Activated CD8-positive, alpha-beta memory T cell treated with anti-CD3 and anti-CD28 coated beads for 4 hours (primary cell): ENCODE measurements around the gene BCL10.

Experiments used
- DNase-seq, 2 donors: peaks; one replicate each; pipeline ENCODE4 v3.0.0-alpha.2; 2020; ENCODE audit warnings: low read depth in 2 of 2

Gene BCL10

DNA sequence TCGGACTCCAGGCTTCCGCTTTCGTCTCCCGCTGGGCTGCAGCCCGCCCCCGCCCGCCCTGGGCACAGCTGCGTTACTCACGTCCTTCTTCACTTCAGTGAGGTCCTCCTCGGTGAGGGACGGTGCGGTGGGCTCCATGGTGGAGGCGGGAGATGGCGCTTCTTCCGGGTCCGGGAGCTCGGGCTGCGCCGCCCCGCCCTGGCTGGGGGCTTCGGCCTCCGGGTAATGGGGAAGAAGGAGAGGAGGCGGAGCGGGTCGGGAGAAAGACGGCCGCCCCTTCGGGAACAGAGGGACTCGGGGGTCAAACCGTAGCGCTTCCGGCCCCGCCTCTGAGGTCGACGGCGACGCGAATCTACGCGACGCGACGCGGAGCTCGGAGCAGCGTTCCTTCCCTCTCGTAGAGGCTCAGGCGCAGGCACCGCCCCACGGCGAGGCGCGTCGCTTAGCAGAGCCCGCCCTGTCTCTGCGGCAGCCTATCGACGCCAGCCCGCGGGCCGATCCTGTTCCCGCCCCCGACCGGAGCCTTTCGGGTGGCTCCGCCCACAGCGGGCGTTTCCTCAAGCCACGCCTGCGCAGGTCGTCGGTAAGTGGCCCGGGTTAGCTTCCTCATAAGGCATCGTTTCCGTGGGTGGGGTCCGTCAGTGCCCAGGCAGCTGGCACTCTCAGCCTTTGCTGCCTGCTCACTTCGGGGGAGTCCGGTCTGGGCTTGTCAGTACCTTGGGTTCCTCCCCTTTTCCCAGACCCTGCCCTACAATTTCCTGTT is at the start of gene BCL10:
Gene BCL10 (minus strand): TSS at position 418 of the 763 bp plus-strand sequence. CDS start 280 bp downstream, at position 138.
- peak; percentile 93 for DNase-seq

DNA sequence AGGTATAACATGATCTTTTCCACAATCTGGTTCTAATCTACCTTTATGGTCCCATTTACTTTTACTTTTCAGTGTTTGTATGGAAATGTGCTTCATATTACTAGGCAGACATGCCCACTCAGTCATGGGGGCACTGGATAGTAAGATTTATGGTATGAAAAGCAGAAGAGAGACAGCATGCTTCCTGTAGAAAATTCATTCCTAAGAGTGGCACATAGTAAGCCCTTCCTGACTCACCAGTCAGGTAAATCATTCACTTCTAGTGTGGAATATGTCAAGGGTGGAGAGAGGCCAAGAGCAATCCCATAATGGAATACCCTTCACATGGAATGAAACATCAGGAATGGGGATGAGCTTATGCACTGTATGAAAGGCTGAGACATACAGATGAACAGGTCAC is 49.5 kb upstream of the BCL10 start:
- DNase-seq, result no peak

DNA sequence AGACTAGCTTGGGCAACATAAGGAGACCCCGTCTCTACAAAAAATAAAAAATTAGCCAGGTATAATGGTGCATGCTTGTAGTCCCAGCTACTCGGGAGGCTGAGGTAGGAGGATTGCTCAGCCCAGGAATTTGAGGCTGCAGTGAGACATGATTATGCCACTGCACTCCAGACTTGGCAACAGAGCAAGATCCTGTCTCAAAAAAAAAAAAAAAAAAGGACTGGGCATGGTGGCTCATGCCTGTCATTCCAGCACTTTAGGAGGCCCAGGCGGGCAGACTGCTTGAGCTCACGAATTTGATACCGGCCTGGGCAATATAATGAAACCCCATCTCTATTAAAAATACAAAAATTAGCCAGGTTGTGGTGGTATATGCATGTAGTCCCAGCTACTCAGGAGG is 47.3 kb upstream of the BCL10 start:
- DNase-seq, result no peak

DNA sequence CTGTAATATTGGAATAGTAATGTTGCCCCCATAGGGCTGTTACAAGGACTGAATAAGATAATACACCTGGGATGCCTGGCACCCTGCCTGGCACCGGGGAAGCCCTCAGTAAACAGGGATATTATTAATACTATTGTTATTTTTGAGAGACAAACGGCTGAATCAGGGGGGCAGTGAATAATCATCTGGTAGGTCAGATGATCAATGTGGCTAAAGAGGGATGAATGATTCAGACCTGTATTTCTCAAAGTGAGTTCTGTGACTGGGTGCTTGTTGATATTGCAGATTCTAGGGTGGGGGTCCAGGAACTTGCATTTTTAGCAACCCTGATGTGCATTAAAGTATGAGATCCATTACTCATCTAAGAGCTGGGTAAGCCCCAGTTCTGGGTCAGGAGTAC is 46.2 kb upstream of the BCL10 start:
- no peak for DNase-seq

DNA sequence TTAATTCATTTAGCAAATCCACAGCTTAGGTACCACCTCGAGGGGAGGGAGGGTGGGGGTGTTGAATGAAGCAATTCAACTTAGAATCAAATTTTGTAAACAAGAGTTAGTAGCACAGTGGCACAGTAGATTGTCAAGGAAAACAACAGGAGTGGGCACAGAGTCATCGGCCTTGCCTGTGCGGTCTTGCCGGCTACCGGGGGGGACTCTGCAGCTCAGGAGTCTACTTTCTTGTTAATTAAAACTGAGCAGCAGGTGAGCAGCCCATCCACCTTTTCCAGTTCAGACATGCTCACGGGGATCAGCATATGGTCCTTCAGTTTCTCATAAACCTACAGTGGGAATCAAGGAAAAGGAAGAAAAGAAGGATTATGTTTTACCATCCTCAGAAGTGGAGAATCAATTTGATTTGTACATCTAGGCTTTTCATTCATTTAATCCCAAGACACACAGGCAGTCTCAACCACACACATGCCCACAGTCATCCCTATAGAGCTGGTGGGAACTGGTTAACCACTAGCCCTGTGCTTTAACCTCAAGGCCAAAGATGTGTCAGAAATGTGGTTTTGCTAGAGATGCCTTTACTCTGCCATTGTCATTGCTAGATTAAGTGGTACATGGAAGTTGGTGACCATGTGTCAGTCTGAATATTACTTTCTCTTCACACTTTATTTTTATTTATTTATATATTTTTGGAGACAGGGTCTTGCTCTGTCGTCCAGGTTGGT is 45.0 kb upstream of the BCL10 start:
- no peak for DNase-seq

DNA sequence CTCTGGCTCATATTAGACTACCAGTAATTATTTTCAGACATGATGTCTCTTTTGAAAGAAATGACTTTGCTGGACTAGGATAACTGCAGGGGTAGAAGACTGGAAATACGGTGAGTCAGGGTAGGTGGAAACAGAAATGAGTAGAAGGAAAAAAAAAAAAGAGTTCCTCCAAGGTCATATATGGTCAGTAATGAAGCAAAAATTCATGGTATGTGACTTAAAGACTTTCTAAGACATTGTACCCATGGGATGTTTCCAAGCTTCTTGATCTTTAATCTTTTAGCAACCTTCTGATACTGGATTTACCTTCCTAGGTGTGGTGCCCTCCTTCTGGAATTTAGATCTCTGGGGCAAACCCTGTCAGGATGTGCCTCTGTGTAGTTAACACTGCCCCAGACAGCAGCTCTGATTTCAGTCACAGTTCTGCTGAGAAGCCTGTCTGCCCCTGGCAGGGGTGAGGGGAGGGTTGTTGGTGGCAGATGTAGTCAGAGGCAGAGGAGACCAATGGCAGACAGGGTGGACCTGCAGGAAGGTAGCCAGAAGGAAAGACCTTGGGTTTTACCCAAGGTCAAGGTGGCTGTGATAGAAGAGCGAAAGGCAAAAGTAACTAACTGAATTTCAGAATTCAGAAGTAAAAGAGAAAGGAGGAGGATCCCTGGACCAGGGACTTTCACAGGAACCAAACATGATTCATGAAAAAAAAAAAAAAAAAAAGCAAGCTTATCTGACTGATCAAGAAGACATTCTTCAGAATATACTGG is 44.1 kb upstream of the BCL10 start:
- no peak for DNase-seq

DNA sequence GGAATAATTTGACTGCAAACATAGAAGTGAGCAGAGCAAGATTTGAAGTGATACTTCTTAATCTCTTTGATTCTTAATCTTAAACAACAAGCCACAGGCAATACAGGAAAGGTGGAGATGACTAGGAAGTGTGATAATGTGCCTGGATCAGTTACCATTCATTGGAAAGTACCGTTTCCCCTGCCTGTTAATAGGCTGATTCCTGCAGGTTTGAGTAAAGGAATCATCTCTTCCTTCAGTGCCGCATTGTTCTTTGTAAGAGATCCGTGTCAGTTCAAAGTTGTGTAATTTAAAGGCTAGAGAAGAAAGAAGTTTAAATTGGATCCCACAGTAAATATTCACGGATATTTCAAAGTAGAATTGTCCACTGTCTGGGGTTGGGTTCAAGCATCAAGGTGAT is 43.5 kb upstream of the BCL10 start:
- no peak for DNase-seq

DNA sequence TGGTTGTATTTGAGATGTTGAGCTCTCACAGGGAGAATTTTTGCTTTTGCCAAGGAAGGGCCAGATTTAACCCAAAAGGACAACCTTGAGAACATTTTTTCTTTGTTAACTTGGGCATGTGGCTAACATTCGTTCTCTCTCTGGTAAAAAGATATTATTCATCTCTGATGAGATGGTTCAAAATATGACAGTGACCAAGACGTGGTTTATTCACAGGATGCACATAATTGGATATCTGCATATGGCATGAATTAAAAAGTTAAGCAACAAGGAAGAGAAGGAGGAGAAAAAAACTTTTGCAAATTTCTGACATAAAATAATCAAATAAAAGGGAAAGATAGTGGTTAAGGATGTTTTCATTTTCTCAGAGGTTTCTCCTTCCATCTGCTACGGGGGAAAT is 43.1 kb upstream of the BCL10 start:
- no peak for DNase-seq

DNA sequence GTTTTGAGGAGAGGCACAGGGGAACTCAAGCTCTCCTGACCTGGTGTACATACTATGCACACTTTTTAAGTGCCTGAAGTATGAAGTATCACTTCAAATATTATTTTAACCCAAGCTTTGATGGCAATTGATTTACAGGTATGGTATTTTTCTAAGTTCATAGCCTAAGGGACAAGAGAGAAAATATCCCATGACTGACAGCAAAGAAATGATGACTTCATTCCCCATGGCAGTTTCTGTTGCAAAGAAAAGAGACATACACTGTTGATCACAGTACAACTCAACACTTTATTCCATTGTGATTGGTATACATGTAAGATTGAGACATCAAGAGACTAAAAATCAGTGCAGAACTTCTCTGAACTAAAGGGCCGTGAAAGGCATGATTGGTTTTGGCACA is 41.8 kb upstream of the BCL10 start:
- DNase-seq, result no peak

DNA sequence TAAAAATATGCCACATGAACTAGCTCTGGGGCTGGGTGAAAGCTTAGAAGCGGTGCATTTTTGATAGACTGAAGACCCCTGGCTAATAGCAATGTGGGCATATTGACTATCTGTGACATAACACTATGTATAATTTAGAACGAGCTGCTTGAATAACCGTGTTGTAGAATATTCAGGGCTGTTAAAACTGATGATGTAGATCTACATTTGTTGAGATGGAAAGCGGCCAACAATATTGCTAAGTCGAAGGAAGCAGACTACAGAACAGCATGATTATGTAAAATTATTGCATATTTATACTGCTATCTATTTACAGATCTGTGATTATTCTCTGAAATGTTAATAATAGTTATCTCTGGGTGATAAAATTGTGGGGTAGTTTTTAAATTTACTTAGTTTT is 41.1 kb upstream of the BCL10 start:
- no peak for DNase-seq

DNA sequence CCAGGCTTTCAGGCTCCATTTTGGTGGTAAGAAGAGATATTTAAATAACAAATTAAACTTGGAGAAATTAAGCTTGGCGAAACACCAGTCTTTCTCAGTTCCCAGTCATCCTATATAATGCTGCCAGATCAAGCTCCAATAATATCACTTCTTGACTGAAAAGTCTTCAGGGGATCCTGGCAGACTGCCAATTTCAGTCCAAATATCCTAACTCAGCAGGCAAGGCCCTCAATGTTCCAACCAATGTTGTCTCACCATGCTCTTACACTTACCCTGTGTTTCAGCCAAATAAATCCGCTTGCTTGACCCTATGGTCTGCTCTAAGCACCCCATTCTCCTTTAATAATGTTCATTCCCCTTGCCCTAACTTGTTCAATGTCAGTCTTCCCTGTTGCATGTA is 39.9 kb upstream of the BCL10 start:
- DNase-seq, result no peak

DNA sequence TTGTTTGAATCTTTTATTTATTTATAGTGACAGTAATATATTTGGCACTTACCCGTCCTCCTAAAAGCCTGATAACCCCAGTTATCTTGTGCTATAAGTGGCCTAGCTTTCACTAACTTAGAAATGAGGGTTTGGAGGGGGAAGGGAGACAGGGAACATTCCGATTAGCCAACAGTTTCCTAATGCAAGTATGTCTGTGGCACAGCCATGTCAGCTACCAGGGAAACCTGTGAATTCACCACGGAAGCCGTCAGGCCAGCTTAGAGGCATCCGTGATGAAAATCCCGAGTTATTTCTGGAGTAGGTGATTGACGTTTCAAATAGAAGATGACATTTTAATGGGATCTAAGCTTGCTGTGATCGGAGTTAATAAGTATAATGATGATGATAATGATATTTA is 39.4 kb upstream of the BCL10 start:
- no peak for DNase-seq

DNA sequence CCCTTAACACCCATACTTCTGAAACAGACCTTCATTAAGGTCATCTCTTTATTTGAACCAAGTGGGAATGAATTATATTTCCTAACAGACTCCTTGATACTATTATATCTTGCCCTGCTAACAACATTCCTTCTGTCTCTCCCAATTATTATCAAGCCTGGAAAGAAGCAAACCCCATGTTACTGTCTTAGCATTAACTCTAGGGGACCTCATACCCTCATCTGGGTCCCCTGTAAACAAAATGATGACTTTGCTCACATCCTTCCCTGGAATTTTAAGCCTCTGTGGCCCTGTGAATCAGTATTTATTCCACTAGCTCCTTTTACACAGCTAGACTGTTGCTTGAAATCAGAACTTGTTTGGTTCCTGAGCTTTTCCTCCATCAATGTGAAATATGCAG is 38.3 kb upstream of the BCL10 start:
- no peak for DNase-seq

DNA sequence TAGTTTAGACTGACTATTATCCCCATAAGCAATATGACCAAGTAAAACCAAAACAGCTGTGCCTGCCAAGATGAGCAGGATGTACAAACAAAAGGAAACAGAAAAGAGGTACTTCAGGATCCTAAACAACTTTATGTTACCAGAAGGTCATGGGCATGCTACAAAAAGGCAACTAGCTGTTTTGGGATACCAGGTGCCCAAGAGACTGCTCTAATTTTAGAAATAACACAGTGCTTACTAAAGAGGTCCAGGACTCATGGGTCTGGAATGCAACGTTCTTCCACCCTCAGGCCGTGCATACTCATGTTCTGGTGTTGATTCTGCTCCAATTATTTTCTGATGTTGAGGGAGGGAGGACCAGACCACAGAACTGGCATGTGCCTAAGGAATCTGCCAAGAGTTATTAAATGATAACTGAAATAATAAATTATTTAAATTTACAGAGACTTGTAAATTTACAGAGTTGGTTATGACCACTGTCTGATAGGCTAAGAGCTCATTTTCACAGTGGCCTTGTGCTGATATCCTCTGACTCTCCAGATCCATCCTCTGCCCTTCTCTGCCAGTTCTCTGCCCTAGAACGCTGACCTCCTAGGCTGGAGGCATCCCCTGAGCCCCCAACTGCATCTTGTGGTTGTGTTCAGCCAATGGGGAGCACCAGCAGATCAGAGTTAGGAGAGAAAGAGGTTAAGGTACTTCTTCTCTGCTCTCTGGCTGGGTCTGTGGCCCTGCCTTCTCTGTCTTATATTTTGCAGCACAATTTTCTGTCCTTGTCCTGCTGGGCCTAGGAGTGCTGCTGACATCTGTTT is 37.7 kb upstream of the BCL10 start:
- DNase-seq, result no peak

DNA sequence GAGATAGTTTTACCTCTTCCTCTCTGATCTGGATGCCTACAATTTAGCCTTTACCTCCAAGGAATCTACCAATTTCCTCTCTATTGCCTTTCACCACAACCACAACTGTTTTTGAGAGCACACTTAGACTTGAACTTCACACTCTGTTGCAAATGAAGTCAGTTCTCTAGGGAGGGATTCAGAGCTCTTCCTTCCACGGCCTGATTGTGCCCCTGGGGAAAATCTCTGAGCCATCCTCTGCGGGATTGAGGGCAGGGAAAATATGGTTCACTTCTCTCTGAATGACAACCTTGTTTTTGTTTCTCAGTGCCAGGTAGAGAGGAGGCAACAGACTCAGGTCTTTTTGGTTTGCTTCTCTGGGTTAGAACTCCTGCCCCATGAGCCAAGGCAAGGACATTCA is 35.4 kb upstream of the BCL10 start:
- no peak for DNase-seq

DNA sequence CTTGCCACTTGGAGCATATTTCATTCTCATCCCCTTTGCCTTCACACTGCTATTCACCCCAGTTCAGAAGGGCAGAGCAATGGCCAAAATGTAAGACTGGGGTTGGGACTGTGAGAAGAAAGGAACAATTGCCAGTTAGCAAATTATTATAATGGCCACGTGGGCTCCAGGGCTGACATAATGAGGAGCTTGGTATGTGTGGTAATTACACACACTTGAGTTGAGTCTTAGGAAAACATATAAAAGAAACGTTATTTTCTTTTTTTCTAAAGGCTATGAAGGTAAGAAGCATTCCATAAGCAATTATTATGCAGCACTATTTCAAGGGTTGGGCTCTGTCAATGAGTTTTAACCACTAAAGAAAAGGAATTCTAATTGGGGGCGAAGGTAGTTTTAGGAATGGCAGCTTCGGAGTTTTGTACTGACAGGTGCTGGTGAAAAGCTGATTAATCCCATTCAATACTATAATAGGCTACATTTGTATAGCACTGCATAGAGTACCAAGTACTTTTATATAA is 32.5 kb upstream of the BCL10 start:
- no peak for DNase-seq

DNA sequence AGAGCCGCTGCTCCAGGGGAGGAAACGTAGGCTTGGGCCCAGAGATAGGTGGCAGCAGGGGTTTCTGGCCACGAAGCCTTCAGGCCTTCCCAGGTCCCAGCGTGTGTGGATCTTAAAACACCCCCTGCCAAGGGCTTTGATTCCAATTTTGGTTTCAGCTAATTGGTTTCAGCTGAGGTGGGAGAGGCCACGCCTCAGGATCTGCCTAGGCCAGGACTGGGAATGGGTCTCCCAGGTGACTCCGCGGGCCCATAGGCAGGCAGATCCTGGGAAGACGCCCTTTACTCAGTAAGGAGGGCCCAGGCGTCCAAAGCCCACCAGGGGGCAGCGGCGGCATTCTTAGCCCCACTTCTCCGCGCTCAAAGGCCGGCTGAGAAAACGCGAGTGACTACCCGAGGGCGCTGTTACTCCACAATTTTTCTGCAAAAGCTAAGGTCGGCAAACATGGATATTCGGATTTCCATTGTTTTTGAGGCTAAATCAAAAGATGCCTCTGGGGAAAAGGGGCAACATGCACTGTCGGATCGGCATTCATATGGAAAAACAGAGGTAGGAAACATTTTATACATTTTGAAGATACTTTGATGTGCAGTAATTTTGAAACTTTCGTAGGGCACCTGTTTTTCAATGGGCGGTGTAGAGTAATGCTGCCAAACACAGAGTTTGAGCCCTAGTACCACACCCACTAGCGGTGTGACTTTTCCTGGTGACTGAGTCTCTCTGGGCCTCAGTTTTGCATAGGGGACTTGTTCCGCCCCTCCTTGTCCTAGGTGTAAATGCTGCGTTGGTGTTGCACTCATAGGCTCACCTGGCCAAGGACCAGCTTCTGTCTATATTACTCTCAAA is 31.8 kb upstream of the BCL10 start:
- peak; percentile 28 to 45 for DNase-seq

DNA sequence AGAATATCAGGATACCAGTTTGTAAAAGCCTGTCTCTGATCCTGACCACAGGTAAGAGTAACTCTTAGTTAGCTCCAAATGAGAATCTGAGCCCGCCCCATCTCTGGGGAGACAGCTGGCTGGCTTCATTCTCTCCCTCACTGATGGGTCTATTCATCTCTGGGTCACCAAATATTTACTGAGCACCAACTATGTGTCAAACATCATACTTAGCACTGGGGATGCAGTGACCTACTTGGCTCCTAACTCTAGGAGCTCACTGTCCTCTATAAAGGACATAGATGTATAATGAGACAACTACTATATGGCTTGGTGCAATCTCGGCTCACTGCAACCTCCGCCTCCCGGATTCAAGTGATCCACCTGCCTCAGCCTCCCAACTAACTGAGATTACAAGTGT is 29.8 kb upstream of the BCL10 start:
- no peak for DNase-seq

DNA sequence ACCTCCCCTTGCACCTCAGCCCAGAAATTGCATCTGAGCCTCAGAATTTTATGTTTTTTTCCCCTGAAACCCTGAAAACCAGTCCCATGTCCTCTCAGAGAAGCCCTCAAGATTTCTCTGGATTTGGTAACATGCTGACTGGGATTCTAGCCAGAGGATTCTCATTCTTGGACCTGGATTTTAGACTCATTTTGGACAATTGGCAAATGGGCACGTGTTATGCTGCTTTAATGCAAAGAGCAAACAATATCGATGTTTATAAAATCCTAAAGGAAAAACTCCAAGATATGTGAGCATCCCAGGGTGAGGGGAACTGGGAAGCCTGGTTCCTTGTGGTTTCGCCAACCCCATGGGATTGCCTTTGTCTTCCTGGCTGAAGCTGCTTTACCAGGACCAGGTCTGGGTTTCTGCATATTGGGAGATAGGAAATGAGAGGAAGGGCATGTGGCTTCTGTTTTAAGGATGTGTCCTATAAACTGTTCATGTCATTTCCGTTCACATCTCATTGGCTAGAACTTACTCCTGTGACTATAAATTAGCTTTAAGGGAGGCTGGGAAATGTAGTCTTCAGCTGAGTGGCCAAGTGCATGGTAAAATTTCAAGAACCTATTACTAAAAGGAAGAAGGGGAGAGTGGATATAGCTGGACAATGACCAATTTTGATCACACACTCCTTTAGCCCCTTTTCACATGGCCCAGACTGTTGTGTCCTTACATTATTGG is 27.2 kb upstream of the BCL10 start:
- no peak for DNase-seq

DNA sequence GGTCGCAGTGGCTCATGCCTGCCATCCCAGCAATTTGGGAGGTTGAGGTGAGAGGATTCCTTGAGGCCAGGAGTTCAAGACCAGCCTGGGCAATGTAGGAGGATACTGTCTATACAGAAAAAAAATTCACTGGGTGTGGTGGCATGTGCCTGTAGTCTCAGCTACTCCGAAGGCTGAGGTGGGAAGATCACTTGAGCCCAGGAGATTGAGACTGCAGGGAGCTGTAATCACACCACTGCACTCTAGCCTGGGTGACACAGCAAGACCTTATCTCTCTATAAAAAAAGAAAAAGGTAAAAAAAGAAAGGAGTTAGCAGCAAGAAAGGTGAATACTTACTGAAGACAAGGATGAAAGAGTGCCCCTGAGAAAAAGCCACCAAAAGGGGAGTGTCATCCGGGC is 23.7 kb upstream of the BCL10 start:
- no peak for DNase-seq
